Peyer's patch (tissue), 4 donors: ENCODE measurements around the gene CRACR2A.

ENCODE experiments used
- POLR2A ChIP-seq, 2 donors: fragments of 450-650 bp; IDR thresholded peaks; one replicate each; pipeline ENCODE4 v1.5.1; 2017; ENCODE audit warnings: antibody characterized with exemption in 2 of 2, mild to moderate bottlenecking in 2 of 2, moderate library complexity in 2 of 2
- TF ChIP-seq, protein P1 (sequence below), 6 experiments: fragments of 450-650 bp in 4 of 6; fragments of 200-600 bp in 2 of 6; sonication (generic) in 1 of 6; IDR thresholded peaks; one replicate each; pipeline ENCODE4 v1.5.1; 2017 to 2019; ENCODE audit warnings: antibody characterized with exemption in 6 of 6, mild to moderate bottlenecking in 3 of 6, moderate library complexity in 1 of 6

GRCh38 chr12:3606128-3606527, 146.8 kb downstream of the CRACR2A start:
- TF ChIP-seq, protein P1, sequence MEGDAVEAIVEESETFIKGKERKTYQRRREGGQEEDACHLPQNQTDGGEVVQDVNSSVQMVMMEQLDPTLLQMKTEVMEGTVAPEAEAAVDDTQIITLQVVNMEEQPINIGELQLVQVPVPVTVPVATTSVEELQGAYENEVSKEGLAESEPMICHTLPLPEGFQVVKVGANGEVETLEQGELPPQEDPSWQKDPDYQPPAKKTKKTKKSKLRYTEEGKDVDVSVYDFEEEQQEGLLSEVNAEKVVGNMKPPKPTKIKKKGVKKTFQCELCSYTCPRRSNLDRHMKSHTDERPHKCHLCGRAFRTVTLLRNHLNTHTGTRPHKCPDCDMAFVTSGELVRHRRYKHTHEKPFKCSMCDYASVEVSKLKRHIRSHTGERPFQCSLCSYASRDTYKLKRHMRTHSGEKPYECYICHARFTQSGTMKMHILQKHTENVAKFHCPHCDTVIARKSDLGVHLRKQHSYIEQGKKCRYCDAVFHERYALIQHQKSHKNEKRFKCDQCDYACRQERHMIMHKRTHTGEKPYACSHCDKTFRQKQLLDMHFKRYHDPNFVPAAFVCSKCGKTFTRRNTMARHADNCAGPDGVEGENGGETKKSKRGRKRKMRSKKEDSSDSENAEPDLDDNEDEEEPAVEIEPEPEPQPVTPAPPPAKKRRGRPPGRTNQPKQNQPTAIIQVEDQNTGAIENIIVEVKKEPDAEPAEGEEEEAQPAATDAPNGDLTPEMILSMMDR (IDR thresholded peaks at IDR 0.05) = no peak
- TF ChIP-seq POLR2A (IDR thresholded peaks at IDR 0.05) = no peak
